CD4-positive, alpha-beta T cell (primary cell): ENCODE measurements around the gene PTH. TPM values are rescaled to one million over a fixed set of nuclear protein-coding genes. Genes with fewer than 3 reads are reported as not detected.

Source experiments
- ATAC-seq: fragments of 200-7000 bp; cut with Tn5 transposase; one replicate; pipeline ENCODE4 v1.10.0; 2022; ENCODE audit warnings: mild to moderate bottlenecking; ENCODE audit not compliant: poor library complexity
- CTCF ChIA-PET: fragments of 350-600 bp; sonication (Branson Sonifier 250); formaldehyde crosslinking; loops from one replicate; lab custom pipeline; 2021; ENCODE audit warnings: antibody characterized with exemption, inconsistent platforms; lab: Charles Lee
- POLR2A ChIA-PET: fragments of 350-600 bp; sonication (Branson Sonifier 250); formaldehyde crosslinking; loops from one replicate; lab custom pipeline; 2021; ENCODE audit warnings: antibody characterized with exemption, inconsistent platforms; lab: Charles Lee
- DNase-seq, 14 experiments: peaks; one replicate each; pipeline ENCODE4 v3.0.0-alpha.2; 2013 to 2020; ENCODE audit warnings: mixed read lengths in 2 of 14
- H3K27ac ChIP-seq, 2 donors: one replicate each; pipeline versions ENCODE4 v1.5.1 to v1.7.0; 2013; ENCODE audit warnings: low read length in 2 of 2, low read depth in 1 of 2, mild to moderate bottlenecking in 1 of 2
- H3K27me3 ChIP-seq, 2 experiments: 1 replicate in 1 of 2; 2 replicates in 1 of 2; pipeline versions ENCODE4 v1.6.1 to v1.7.0; 2013; ENCODE audit warnings: low read length in 2 of 2, control low read depth in 1 of 2, mild to moderate bottlenecking in 1 of 2, moderate library complexity in 1 of 2; ENCODE audit not compliant: insufficient read depth in 2 of 2, control insufficient read depth in 1 of 2
- H3K36me3 ChIP-seq: one replicate; pipeline ENCODE4 v1.6.1; 2013; ENCODE audit warnings: low read length, control low read depth; ENCODE audit not compliant: insufficient read depth
- H3K4me1 ChIP-seq: one replicate; pipeline ENCODE4 v1.6.1; 2013; ENCODE audit warnings: low read length, control low read depth; ENCODE audit not compliant: insufficient read depth
- H3K4me3 ChIP-seq: one replicate; pipeline ENCODE4 v1.5.1; 2013; ENCODE audit warnings: mild to moderate bottlenecking, low read length, moderate library complexity
- H3K9me3 ChIP-seq, 2 experiments: 1 replicate in 1 of 2; 2 replicates in 1 of 2; pipeline versions ENCODE4 v1.6.1 to v1.7.0; 2013; ENCODE audit warnings: low read length in 2 of 2, mild to moderate bottlenecking in 2 of 2, control low read depth in 1 of 2, moderate library complexity in 1 of 2; ENCODE audit not compliant: control insufficient read depth in 1 of 2, insufficient read depth in 1 of 2
- H3K27ac Mint-ChIP-seq: one replicate; pipeline ENCODE4 v1.8.0; 2020; ENCODE audit warnings: mixed read lengths
- H3K27me3 Mint-ChIP-seq: one replicate; pipeline ENCODE4 v1.8.0; 2021; ENCODE audit warnings: mixed read lengths
- H3K36me3 Mint-ChIP-seq: one replicate; pipeline ENCODE4 v1.8.0; 2021; ENCODE audit warnings: low read depth, mixed read lengths
- H3K4me1 Mint-ChIP-seq: one replicate; pipeline ENCODE4 v1.8.0; 2021; ENCODE audit warnings: low read depth, mixed read lengths
- H3K4me3 Mint-ChIP-seq: one replicate; pipeline ENCODE4 v1.8.0; 2020; ENCODE audit warnings: mild to moderate bottlenecking, mixed read lengths
- H3K9me3 Mint-ChIP-seq: one replicate; pipeline ENCODE4 v1.8.0; 2020; ENCODE audit warnings: mixed read lengths
- intact Hi-C, 2 experiments: fragments of 100-400 bp; cut with DNase I in 1 of 2; cut with micrococcal nuclease in 1 of 2; formaldehyde crosslinking; loops; one replicate each; pipeline versions ENCODE4 v1.15.1 to v1.9.0; 2023 to 2025; cut with DNase I, micrococcal nuclease
- total RNA-seq, 174 experiments: library from RNA in 2 of 174; stranded (reverse) in 2 of 174; gene quantifications; one replicate each; pipeline ENCODE4 v1.2.3 and lab custom pipeline; 2021 to 2026
- TF ChIP-seq, protein P1 (sequence below): fragments of 200-600 bp; IDR thresholded peaks from one replicate; pipeline ENCODE4 v1.8.0; 2022; ENCODE audit warnings: antibody characterized with exemption, mild to moderate bottlenecking

PTH gene
- total RNA-seq, 2 experiments from 2014 or later, result not detected

DNA sequence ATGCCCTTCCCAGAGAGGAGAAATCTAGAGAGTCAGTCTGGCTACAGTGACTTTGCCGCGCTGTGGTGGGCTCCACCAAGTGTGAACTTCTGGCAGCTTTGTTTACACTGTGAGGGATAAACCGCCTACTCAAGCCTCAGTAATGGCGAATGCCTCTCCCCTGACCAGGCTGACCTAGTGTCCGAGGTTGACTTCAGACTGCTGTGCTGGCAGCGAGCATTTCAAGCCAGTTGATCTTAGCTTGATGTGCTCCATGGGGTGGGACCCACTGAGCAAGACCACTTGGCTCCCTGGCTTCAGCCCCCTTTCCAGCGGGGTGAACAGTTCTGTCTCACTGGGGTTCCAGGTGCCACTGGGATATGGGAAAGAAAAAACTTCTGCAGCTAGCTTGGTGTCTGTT, 38.6 kb upstream of the PTH start:
- H3K27me3 Mint-ChIP-seq, result peaks cover 9% of the 10 kb centered on the region
- no peaks in the 10 kb centered on the region for H3K4me1 ChIP-seq
- no peak overlapping the region for H3K4me3 ChIP-seq
- ChIA-PET CTCF (no interaction called here), POLR2A (no interaction called here)
- peaks cover 6% of the 10 kb centered on the region for H3K36me3 Mint-ChIP-seq
- intact Hi-C loops, result no loop called here
- H3K9me3 ChIP-seq, result peaks cover 7 to 19% of the 10 kb centered on the region in 2 experiments
- no peak overlapping the region for H3K27ac ChIP-seq
- H3K27ac Mint-ChIP-seq, result no peak overlapping the region
- TF ChIP-seq, protein P1, sequence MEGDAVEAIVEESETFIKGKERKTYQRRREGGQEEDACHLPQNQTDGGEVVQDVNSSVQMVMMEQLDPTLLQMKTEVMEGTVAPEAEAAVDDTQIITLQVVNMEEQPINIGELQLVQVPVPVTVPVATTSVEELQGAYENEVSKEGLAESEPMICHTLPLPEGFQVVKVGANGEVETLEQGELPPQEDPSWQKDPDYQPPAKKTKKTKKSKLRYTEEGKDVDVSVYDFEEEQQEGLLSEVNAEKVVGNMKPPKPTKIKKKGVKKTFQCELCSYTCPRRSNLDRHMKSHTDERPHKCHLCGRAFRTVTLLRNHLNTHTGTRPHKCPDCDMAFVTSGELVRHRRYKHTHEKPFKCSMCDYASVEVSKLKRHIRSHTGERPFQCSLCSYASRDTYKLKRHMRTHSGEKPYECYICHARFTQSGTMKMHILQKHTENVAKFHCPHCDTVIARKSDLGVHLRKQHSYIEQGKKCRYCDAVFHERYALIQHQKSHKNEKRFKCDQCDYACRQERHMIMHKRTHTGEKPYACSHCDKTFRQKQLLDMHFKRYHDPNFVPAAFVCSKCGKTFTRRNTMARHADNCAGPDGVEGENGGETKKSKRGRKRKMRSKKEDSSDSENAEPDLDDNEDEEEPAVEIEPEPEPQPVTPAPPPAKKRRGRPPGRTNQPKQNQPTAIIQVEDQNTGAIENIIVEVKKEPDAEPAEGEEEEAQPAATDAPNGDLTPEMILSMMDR, result no peak
- no peaks in the 10 kb centered on the region for H3K36me3 ChIP-seq
- H3K4me3 Mint-ChIP-seq, result no peak overlapping the region
- no peaks in the 10 kb centered on the region for H3K4me1 Mint-ChIP-seq
- H3K27me3 ChIP-seq, result no peaks in the 10 kb centered on the region
- ATAC-seq, result no peak
- peaks cover 12% of the 10 kb centered on the region for H3K9me3 Mint-ChIP-seq
- DNase-seq, result no peak

DNA sequence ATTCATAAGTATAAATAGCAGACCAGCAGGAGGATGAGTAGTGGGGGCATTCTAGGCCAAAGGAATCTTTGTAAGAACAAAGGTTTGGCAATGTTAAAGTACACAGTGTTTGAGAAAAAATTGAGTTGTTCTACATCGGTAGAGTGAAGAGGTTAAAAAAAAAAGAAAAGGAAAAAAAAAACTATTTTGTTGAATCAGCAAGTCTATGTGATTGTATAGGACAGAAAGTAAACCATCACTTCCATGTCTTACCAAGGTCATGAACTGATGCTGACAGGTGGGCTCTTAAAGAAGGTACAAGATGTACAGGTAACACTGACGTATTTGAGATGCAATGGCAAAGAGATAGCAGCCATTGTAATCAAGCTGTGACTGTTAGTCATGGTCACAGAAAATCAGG, 29.5 kb upstream of the PTH start:
- Mint-ChIP-seq H3K4me1 (no peaks in the 10 kb centered on the region), H3K9me3 (peaks cover 3% of the 10 kb centered on the region), H3K36me3 (no peaks in the 10 kb centered on the region), H3K27ac (no peak overlapping the region), H3K4me3 (no peak overlapping the region), H3K27me3 (no peaks in the 10 kb centered on the region)
- ChIA-PET POLR2A (no interaction called here), CTCF (no interaction called here)
- ATAC-seq, result no peak
- Histone ChIP-seq H3K4me3 (no peak overlapping the region), H3K27me3 (no peaks in the 10 kb centered on the region), H3K27ac (no peak overlapping the region), H3K4me1 (no peaks in the 10 kb centered on the region), H3K36me3 (no peaks in the 10 kb centered on the region), H3K9me3 (no peaks in the 10 kb centered on the region)
- intact Hi-C loops, result no loop called here
- no peak for DNase-seq
- TF ChIP-seq, protein P1, result no peak

DNA sequence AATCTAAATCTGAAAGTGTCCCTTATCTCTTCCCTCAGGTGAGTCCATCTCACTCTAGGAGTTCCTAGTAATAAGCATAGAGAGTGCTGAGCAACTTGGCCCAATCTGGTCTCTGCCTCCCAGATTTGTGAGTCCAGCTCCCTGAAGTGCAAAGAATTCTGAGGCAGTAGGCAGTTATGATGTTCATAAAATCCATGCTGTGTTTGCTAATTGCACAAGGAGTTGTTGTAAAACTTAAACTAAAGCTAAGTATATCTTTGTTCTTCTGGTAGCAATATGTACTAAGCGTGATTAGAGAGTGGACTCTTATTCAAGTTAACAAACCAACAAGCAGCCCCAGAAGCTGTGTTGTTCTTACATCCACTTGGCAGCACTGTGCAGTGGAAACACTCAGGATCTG, 7.6 kb upstream of the PTH start:
- Histone ChIP-seq H3K27ac (no peak overlapping the region), H3K9me3 (no peaks in the 10 kb centered on the region), H3K36me3 (no peaks in the 10 kb centered on the region), H3K4me3 (no peak overlapping the region), H3K4me1 (no peaks in the 10 kb centered on the region), H3K27me3 (peaks cover 3 to 4% of the 10 kb centered on the region in 2 experiments)
- Mint-ChIP-seq H3K4me1 (no peaks in the 10 kb centered on the region), H3K27ac (no peak overlapping the region), H3K27me3 (peaks cover 50% of the 10 kb centered on the region), H3K4me3 (no peak overlapping the region), H3K36me3 (no peaks in the 10 kb centered on the region), H3K9me3 (no peaks in the 10 kb centered on the region)
- TF ChIP-seq, protein P1, result no peak
- ChIA-PET CTCF (no interaction called here), POLR2A (no interaction called here)
- intact Hi-C loops, result no loop called here
- DNase-seq (no peak), ATAC-seq (no peak)
